K562 (cell line): ENCODE results near the gene ADAMTS2. TPM values are rescaled to one million over a fixed set of nuclear protein-coding genes. Genes with fewer than 3 reads are reported as not detected.

Experiments
- ATAC-seq: fragments of 200-7000 bp; cut with Tn5 transposase; 3 replicates; pipeline ENCODE4 v1.9.1; 2020; ENCODE audit warnings: moderate library complexity
- BruUV-seq: library from RNA; stranded (reverse); fragments of 400-500 nt; replicated peaks from 2 replicates; lab custom pipeline; 2021; lab: Mats Ljungman, UMichigan
- CTCF ChIA-PET: fragments of 300-600 bp; formaldehyde crosslinking; extraction: SDS; loops from one replicate; lab custom pipeline; 2021; ENCODE audit warnings: low intra/inter-chr PET ratio; lab: Yijun Ruan, JAX
- POLR2A ChIA-PET: fragments of 300-600, 350-650 bp; sonication (Branson Sonifier 250); formaldehyde crosslinking; extraction: SDS; loops from one replicate; lab custom pipeline; 2021; ENCODE audit warnings: antibody characterized with exemption, inconsistent platforms; lab: Yijun Ruan, JAX
- DNase-seq, 4 experiments: peaks; one replicate each; pipeline versions ENCODE4 v3.0.0 to v3.0.0-alpha.2; 2011 to 2018; ENCODE audit warnings: low spot score in 3 of 4, mixed read lengths in 3 of 4; ENCODE audit errors: extremely low read depth in 1 of 4
- FAIRE-seq: peaks from 2 replicates; lab custom pipeline; 2011; peaks lifted over from hg19 to GRCh38; lab: Jason Lieb, UNC
- H2AFZ ChIP-seq: 2 replicates; pipeline ENCODE4 v1.6.0; 2011; ENCODE audit warnings: low read depth, low read length, control low read depth, inconsistent platforms
- H3K27ac ChIP-seq: fragments of 200-600 bp; 3 replicates; pipeline ENCODE4 v1.8.0; 2011; ENCODE audit warnings: low read depth, mild to moderate bottlenecking, control low read depth, inconsistent platforms, low read length, moderate library complexity, mixed read lengths; ENCODE audit errors: extremely low read depth
- H3K27me3 ChIP-seq, 2 experiments: fragments of 300-600 bp in 1 of 2; 2 replicates in 1 of 2; 3 replicates in 1 of 2; pipeline versions ENCODE4 v1.6.0 to v1.8.0; 2011; ENCODE audit warnings: inconsistent platforms in 2 of 2, low read length in 2 of 2, mild to moderate bottlenecking in 1 of 2, mixed read lengths in 1 of 2, moderate library complexity in 1 of 2; ENCODE audit not compliant: control insufficient read depth in 2 of 2, insufficient read depth in 2 of 2
- H3K36me3 ChIP-seq: fragments of 300-600 bp; 3 replicates; pipeline ENCODE4 v1.8.0; 2011; ENCODE audit warnings: mild to moderate bottlenecking, low read length, inconsistent platforms; ENCODE audit not compliant: control insufficient read depth, insufficient read depth
- H3K4me1 ChIP-seq, 2 experiments: fragments of 200-600 bp in 1 of 2; replicated peaks in 1 of 2; 2 replicates in 1 of 2; 3 replicates in 1 of 2; pipeline versions ENCODE4 v1.5.1 to v1.8.0; 2011; ENCODE audit warnings: inconsistent platforms in 2 of 2, low read length in 2 of 2, mild to moderate bottlenecking in 1 of 2, mixed read lengths in 1 of 2, moderate library complexity in 1 of 2; ENCODE audit not compliant: control insufficient read depth in 2 of 2, insufficient read depth in 2 of 2
- H3K4me2 ChIP-seq: 2 replicates; pipeline ENCODE4 v1.6.1; 2011; ENCODE audit warnings: low read length, control low read depth, inconsistent platforms, mixed read lengths; ENCODE audit not compliant: insufficient read depth
- H3K4me3 ChIP-seq: fragments of 200-600 bp; sonication (generic), shearing (Covaris generic); 2 replicates; pipeline ENCODE4 v1.5.1; 2016; ENCODE audit warnings: control low read depth, inconsistent platforms
- H3K79me2 ChIP-seq: fragments of 200-600 bp; 3 replicates; pipeline ENCODE4 v1.8.0; 2011; ENCODE audit warnings: low read length, inconsistent platforms; ENCODE audit not compliant: control insufficient read depth, insufficient read depth
- H3K9ac ChIP-seq, 2 experiments: 2 replicates each; pipeline versions ENCODE4 v1.6.0 to v1.6.1; 2011; ENCODE audit warnings: low read depth in 2 of 2, low read length in 2 of 2, control low read depth in 1 of 2, inconsistent platforms in 1 of 2, mild to moderate bottlenecking in 1 of 2, mixed read lengths in 1 of 2; ENCODE audit not compliant: insufficient read depth in 1 of 2
- H3K9me1 ChIP-seq: one replicate; pipeline ENCODE4 v1.6.0; 2011; ENCODE audit warnings: inconsistent platforms, mild to moderate bottlenecking, low read length, moderate library complexity; ENCODE audit not compliant: control insufficient read depth, insufficient read depth
- H3K9me3 ChIP-seq: replicated peaks from 2 replicates; pipeline ENCODE4 v1.5.1; 2011; ENCODE audit warnings: low read depth, low read length, inconsistent platforms; ENCODE audit not compliant: control insufficient read depth, insufficient read depth
- H4K20me1 ChIP-seq: replicated peaks from 2 replicates; pipeline ENCODE4 v1.6.1; 2011; ENCODE audit warnings: low read length, inconsistent platforms, mixed read lengths; ENCODE audit not compliant: control insufficient read depth, insufficient read depth
- SIX5 ChIP-seq, 2 experiments: IDR thresholded peaks; 2 replicates each; pipeline ENCODE4 v1.6.1; 2011; ENCODE audit warnings: low read length in 2 of 2, borderline replicate concordance in 1 of 2, low read depth in 1 of 2, mild to moderate bottlenecking in 1 of 2, moderate library complexity in 1 of 2; ENCODE audit not compliant: insufficient read depth in 1 of 2
- TCF7L2 ChIP-seq: fragments of 150-350 bp; IDR thresholded peaks from 2 replicates; pipeline ENCODE4 v1.6.1; 2016; ENCODE audit warnings: low read depth, mild to moderate bottlenecking, low read length, moderate library complexity
- YBX1 ChIP-seq: fragments of 450-650 bp; IDR thresholded peaks from 2 replicates; pipeline ENCODE4 v1.7.1; 2016; ENCODE audit warnings: mild to moderate bottlenecking
- ZNF780A ChIP-seq: fragments of 250-450 bp; sonication (Bioruptor Pico); IDR thresholded peaks from 2 replicates; pipeline ENCODE4 v1.5.0; 2021; ENCODE audit warnings: mild to moderate bottlenecking
- WGBS: fragments of 100-300 bp; shearing (Covaris generic); methylation state at CpG from one replicate; pipeline ENCODE4 v1.1.6; 2016; ENCODE audit warnings: low coverage, mixed read lengths; ENCODE audit not compliant: insufficient coverage; ENCODE audit errors: missing lambda C conversion rate; 5-methylcytosine and 5-hydroxymethylcytosine counted together
- in situ Hi-C: fragments of 300-500 bp; cut with MboI; formaldehyde crosslinking; loops from 4 replicates; pipeline ENCODE4 v1.15.0; 2018; ENCODE audit warnings: inconsistent platforms, mixed read lengths
- intact Hi-C: fragments of 100-400 bp; cut with micrococcal nuclease; formaldehyde crosslinking; loops from 2 replicates; pipeline ENCODE4 v1.14.2; 2022
- polyA plus RNA-seq, 8 experiments: library from polyadenylated mRNA; depleted of rRNA in 4 of 8; stranded (reverse) in 5 of 8; unstranded in 3 of 8; fragments of >200 nt; fragmentation: Nextera tagmentation in 2 of 8; fragmentation: Illumina TruSeq in 1 of 8; extraction: Ambion mirVana in 2 of 8; extraction: Trizol in 1 of 8; gene quantifications; 2 replicates each; pipeline versions ENCODE4 v1.2.1 to v1.2.3, GENCODE V29; 2011 to 2014; ENCODE audit warnings: inconsistent platforms in 1 of 8, missing spikeins in 1 of 8
- total RNA-seq, 7 experiments: library from RNA; depleted of rRNA in 6 of 7; stranded (reverse); fragments of >200 nt in 6 of 7; fragmentation: Illumina TruSeq in 2 of 7; extraction: Trizol in 2 of 7; gene quantifications; 2 replicates each; pipeline versions ENCODE4 v1.2.1 to v1.2.3, GENCODE V29; 2011 to 2021; ENCODE audit warnings: low replicate concordance in 1 of 7
- TF ChIP-seq, protein P1 (sequence below): fragments of 450-650 bp; formaldehyde crosslinking; IDR thresholded peaks from 2 replicates; pipeline ENCODE4 v1.4.0; 2020; ENCODE audit warnings: mild to moderate bottlenecking
- TF ChIP-seq, protein P2 (sequence below): fragments of 250-450 bp; sonication (Bioruptor Pico); IDR thresholded peaks from 2 replicates; pipeline ENCODE4 v1.5.0; 2021
- TF ChIP-seq, protein P3 (sequence below): sonication (generic); formaldehyde crosslinking; IDR thresholded peaks from 2 replicates; pipeline ENCODE4 v1.8.1; 2023; ENCODE audit warnings: mild to moderate bottlenecking, missing genetic modification reagents

Gene ADAMTS2
- total and polyA plus RNA-seq, 9 of the 15 experiments (the other 6 are each of a cell fraction or from before 2014, with no cell fraction given), result not detected

DNA sequence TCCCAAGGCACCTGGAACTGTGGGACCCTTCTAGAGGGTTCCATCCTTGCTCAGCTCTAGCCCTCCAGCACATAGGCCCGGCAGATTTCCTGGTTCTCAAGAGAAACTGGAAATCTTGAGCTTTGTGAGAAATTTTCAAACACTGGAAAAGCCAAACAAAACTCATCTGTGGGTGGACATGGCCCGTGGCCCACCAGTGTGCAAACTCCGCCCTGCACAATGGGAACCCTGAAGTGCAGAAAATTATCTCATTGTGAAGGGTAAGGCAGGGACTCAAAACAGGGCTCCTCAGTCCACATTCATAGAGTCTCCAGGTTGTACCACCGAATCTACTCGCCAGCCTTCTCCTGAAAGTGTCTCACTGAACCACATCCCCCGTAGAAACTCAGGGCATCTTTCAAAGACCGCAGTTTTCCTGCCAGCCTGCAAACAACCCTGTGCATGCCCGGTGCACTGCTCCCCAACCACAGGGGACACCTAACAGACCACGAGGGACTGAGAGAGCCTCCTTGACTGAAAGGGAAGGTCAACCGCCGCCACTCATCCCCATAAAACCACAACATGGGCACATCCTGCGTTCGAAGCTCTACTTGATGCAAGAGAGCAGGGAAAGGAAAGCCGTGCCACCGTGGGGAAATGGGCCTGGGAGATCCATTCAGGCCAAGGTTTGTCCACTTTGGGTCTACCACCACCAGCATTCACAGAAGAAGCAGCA is 18.1 kb downstream of the ADAMTS2 start:
- H3K4me1 ChIP-seq, result peaks cover 0 to 5% of the 10 kb centered on the region in 2 experiments; a peak in 1 of 5 replicates
- H3K79me2 ChIP-seq, result no peaks in the 10 kb centered on the region
- no peaks in the 10 kb centered on the region for H3K9me1 ChIP-seq
- TF ChIP-seq YBX1 (no peak), SIX5 (IDR thresholded peaks at IDR 0.05; ENCODE audit: borderline replicate concordance in 1 of 2, insufficient read depth in 1 of 2, low read depth in 1 of 2, low read length in 2 of 2) (no peak), ZNF780A (CRISPR knock-in tag) (no peak), TCF7L2 (no peak)
- TF ChIP-seq, protein P1, sequence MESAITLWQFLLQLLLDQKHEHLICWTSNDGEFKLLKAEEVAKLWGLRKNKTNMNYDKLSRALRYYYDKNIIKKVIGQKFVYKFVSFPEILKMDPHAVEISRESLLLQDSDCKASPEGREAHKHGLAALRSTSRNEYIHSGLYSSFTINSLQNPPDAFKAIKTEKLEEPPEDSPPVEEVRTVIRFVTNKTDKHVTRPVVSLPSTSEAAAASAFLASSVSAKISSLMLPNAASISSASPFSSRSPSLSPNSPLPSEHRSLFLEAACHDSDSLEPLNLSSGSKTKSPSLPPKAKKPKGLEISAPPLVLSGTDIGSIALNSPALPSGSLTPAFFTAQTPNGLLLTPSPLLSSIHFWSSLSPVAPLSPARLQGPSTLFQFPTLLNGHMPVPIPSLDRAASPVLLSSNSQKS (CRISPR knock-in tag), result no peak
- TF ChIP-seq, protein P2, sequence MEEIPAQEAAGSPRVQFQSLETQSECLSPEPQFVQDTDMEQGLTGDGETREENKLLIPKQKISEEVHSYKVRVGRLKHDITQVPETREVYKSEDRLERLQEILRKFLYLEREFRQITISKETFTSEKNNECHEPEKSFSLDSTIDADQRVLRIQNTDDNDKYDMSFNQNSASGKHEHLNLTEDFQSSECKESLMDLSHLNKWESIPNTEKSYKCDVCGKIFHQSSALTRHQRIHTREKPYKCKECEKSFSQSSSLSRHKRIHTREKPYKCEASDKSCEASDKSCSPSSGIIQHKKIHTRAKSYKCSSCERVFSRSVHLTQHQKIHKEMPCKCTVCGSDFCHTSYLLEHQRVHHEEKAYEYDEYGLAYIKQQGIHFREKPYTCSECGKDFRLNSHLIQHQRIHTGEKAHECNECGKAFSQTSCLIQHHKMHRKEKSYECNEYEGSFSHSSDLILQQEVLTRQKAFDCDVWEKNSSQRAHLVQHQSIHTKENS, result no peak
- TF ChIP-seq, protein P3, sequence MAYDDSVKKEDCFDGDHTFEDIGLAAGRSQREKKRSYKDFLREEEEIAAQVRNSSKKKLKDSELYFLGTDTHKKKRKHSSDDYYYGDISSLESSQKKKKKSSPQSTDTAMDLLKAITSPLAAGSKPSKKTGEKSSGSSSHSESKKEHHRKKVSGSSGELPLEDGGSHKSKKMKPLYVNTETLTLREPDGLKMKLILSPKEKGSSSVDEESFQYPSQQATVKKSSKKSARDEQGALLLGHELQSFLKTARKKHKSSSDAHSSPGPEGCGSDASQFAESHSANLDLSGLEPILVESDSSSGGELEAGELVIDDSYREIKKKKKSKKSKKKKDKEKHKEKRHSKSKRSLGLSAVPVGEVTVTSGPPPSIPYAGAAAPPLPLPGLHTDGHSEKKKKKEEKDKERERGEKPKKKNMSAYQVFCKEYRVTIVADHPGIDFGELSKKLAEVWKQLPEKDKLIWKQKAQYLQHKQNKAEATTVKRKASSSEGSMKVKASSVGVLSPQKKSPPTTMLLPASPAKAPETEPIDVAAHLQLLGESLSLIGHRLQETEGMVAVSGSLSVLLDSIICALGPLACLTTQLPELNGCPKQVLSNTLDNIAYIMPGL (CRISPR knock-in tag), result no peak
- ATAC-seq (no peak), FAIRE-seq (no peak), DNase-seq (no peak)
- H3K27me3 ChIP-seq, result peaks cover 18 to 64% of the 10 kb centered on the region in 2 experiments; a peak in 4 of 5 replicates
- in situ Hi-C loops, result no loop called here
- no peaks in the 10 kb centered on the region for H3K36me3 ChIP-seq
- no peak overlapping the region for H3K4me2 ChIP-seq
- H4K20me1 ChIP-seq, result no peaks in the 10 kb centered on the region
- H3K9ac ChIP-seq, result no peak overlapping the region
- no peak overlapping the region for H2AFZ ChIP-seq
- ChIA-PET CTCF (no interaction called here), POLR2A (interaction anchor here (1.2 kb wide), 1 partner anchor 48 kb away, joined by 4 read pairs; no protein-coding TSS in a partner anchor)
- under 1% methylated on average over 15 of the region's 15 CpGs for WGBS
- no peaks in the 10 kb centered on the region for H3K9me3 ChIP-seq
- no peak overlapping the region for H3K27ac ChIP-seq
- no TSS peak for BruUV-seq
- H3K4me3 ChIP-seq, result no peak overlapping the region
- intact Hi-C loops, result no loop called here
